Activated naive CD4-positive, alpha-beta T cell treated with anti-CD3 and anti-CD28 coated beads, Interleukin-2, amount 10 ng/mL, durations not matched to agents 5 hours and 36 hours (primary cell): ENCODE data around the gene ZDBF2. TPM values are rescaled to one million over a fixed set of nuclear protein-coding genes. Genes with fewer than 3 reads are reported as not detected.

Source experiments
- total RNA-seq, 2 experiments: library from RNA; stranded (reverse); gene quantifications; one replicate each; pipeline ENCODE4 v1.2.3, GENCODE V29; 2021

Gene ZDBF2
- 10 to 100 TPM; 13.6 to 14.3 TPM for total RNA-seq

GRCh38 chr2:206274434-206275311, at the start of gene ZDBF2:
Gene ZDBF2, plus strand, starts transcription at chr2:206274663. Its CDS starts 7,187 bp downstream, at chr2:206281850.

Other genes with a start within 250 kb of the ZDBF2 start
- gene INO80D, start 188.5 kb upstream of the ZDBF2 start, total RNA-seq, result 10 to 100 TPM; 24.4 to 26.3 TPM
- 10 to 100 TPM; 54.4 to 55.9 TPM for gene NDUFS1, start 115.2 kb upstream of the ZDBF2 start, total RNA-seq
- gene EEF1B2, start 114.8 kb upstream of the ZDBF2 start, total RNA-seq, result 1,000 to 10,000 TPM in 1 of 2 experiments, 100 to 1,000 TPM in 1; 965 to 1,008 TPM
- gene ADAM23, start 168.9 kb downstream of the ZDBF2 start, total RNA-seq, result under 1 TPM; 0.23 to 0.26 TPM